ENCODE data around the gene NKTR.

DNA sequence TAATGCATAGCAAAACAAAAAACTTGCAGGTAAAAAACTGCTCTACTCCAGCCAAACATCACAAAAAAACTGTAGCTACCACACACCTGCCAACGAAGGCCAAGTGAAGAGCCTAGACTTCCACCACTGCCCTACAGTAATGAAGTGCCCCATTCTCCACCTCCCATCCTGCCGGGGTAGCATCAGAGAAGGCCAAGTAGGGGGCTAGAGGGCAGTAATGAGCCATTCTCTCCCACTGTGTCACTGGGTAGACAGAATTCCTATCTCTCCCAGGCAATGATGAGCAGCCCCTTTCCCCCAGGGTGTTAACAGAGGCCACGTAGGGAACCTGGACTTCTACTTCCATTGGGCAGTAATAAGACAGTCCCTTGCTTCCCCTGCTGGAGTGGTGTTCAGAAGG is 28.2 kb upstream of the NKTR start:
- TF ChIP-seq, protein P1, sequence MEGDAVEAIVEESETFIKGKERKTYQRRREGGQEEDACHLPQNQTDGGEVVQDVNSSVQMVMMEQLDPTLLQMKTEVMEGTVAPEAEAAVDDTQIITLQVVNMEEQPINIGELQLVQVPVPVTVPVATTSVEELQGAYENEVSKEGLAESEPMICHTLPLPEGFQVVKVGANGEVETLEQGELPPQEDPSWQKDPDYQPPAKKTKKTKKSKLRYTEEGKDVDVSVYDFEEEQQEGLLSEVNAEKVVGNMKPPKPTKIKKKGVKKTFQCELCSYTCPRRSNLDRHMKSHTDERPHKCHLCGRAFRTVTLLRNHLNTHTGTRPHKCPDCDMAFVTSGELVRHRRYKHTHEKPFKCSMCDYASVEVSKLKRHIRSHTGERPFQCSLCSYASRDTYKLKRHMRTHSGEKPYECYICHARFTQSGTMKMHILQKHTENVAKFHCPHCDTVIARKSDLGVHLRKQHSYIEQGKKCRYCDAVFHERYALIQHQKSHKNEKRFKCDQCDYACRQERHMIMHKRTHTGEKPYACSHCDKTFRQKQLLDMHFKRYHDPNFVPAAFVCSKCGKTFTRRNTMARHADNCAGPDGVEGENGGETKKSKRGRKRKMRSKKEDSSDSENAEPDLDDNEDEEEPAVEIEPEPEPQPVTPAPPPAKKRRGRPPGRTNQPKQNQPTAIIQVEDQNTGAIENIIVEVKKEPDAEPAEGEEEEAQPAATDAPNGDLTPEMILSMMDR (IDR thresholded peaks at IDR 0.05) = no peak
- TF ChIP-seq POLR2A (IDR thresholded peaks at IDR 0.05) = no peak

Measured in testis (tissue), 2 donors.